Activated naive CD4-positive, alpha-beta T cell treated with anti-CD3 and anti-CD28 coated beads for 36 hours (primary cell): ENCODE results near the gene NTRK3. TPM values are rescaled to one million over a fixed set of nuclear protein-coding genes. Genes with fewer than 3 reads are reported as not detected.
"Not testable (repeated sequence)": the region's sequence is repeated elsewhere in the genome, so short reads cannot be mapped to it uniquely, and the experiment has no call there.

Experiments
- CTCF ChIA-PET: fragments of 350-600 bp; sonication (Branson Sonifier 250); formaldehyde crosslinking; loops from one replicate; lab custom pipeline; 2021; ENCODE audit warnings: antibody characterized with exemption; lab: Charles Lee
- DNase-seq: peaks from one replicate; pipeline ENCODE4 v3.0.0-alpha.2; 2020
- H3K27ac Mint-ChIP-seq: one replicate; pipeline ENCODE4 v1.8.0; 2021; ENCODE audit warnings: mild to moderate bottlenecking, mixed read lengths
- H3K27me3 Mint-ChIP-seq: one replicate; pipeline ENCODE4 v1.8.0; 2021; ENCODE audit warnings: low read depth, mixed read lengths
- H3K36me3 Mint-ChIP-seq: one replicate; pipeline ENCODE4 v1.8.0; 2021; ENCODE audit warnings: low read depth, mixed read lengths
- H3K4me1 Mint-ChIP-seq: one replicate; pipeline ENCODE4 v1.8.0; 2021; ENCODE audit warnings: low read depth, mixed read lengths
- H3K4me3 Mint-ChIP-seq: one replicate; pipeline ENCODE4 v1.8.0; 2021; ENCODE audit warnings: mild to moderate bottlenecking, moderate library complexity, mixed read lengths
- H3K9me3 Mint-ChIP-seq: one replicate; pipeline ENCODE4 v1.8.0; 2021; ENCODE audit warnings: mixed read lengths
- intact Hi-C: fragments of 100-400 bp; cut with micrococcal nuclease; formaldehyde crosslinking; loops from one replicate; pipeline ENCODE4 v1.15.1; 2023
- total RNA-seq, 2 experiments: library from RNA; stranded (reverse); gene quantifications; one replicate each; pipeline ENCODE4 v1.2.3, GENCODE V29; 2021

NTRK3 gene
- total RNA-seq, 2 experiments from 2014 or later = 0.95 to 1.4 TPM

GRCh38 chr15:88074386-88074785 lies 182.2 kb downstream of the NTRK3 start:
- no peaks in the 10 kb centered on the region for H3K27me3 Mint-ChIP-seq
- H3K9me3 Mint-ChIP-seq = no peaks in the 10 kb centered on the region
- H3K27ac Mint-ChIP-seq = no peak overlapping the region
- no peak for DNase-seq
- intact Hi-C loops = no loop called here
- no peak overlapping the region for H3K4me3 Mint-ChIP-seq
- H3K4me1 Mint-ChIP-seq = no peaks in the 10 kb centered on the region
- CTCF ChIA-PET = no interaction called here
- H3K36me3 Mint-ChIP-seq = no peaks in the 10 kb centered on the region

GRCh38 chr15:88073391-88073691 lies 183.2 kb downstream of the NTRK3 start:
- no peak for DNase-seq
- no peaks in the 10 kb centered on the region for H3K4me1 Mint-ChIP-seq
- H3K27ac Mint-ChIP-seq = no peak overlapping the region
- H3K9me3 Mint-ChIP-seq = no peaks in the 10 kb centered on the region
- no peak overlapping the region for H3K4me3 Mint-ChIP-seq
- intact Hi-C loops = no loop called here
- H3K27me3 Mint-ChIP-seq = no peaks in the 10 kb centered on the region
- H3K36me3 Mint-ChIP-seq = no peaks in the 10 kb centered on the region
- CTCF ChIA-PET = no interaction called here

- Mint-ChIP-seq H3K4me3 (no peak overlapping the region), H3K4me1 (no peaks in the 10 kb centered on the region), H3K27me3 (no peaks in the 10 kb centered on the region), H3K9me3 (no peaks in the 10 kb centered on the region), H3K36me3 (no peaks in the 10 kb centered on the region), H3K27ac (no peak overlapping the region)
- CTCF ChIA-PET = no interaction called here
- intact Hi-C loops = no loop called here
- DNase-seq = no peak
These were observed 183.7 kb downstream of the NTRK3 start for GRCh38 chr15:88072598-88073390.

- DNase-seq, H3K4me1 Mint-ChIP-seq: not testable (repeated sequence)
These were observed 184.4 kb downstream of the NTRK3 start for GRCh38 chr15:88072133-88072532.

GRCh38 chr15:88071141-88071540 lies 185.4 kb downstream of the NTRK3 start:
- Mint-ChIP-seq H3K4me3 (no peak overlapping the region), H3K4me1 (no peaks in the 10 kb centered on the region), H3K9me3 (no peaks in the 10 kb centered on the region), H3K27ac (no peak overlapping the region), H3K27me3 (no peaks in the 10 kb centered on the region), H3K36me3 (no peaks in the 10 kb centered on the region)
- intact Hi-C loops = no loop called here
- CTCF ChIA-PET = no interaction called here
- no peak for DNase-seq

More at GRCh38 chr15:88072133-88072532, 184.4 kb downstream of the NTRK3 start:
- H3K36me3 Mint-ChIP-seq, H3K4me3 Mint-ChIP-seq, CTCF ChIA-PET, H3K9me3 Mint-ChIP-seq, H3K27me3 Mint-ChIP-seq, intact Hi-C loops, H3K27ac Mint-ChIP-seq: not testable (repeated sequence)

- no peaks in the 10 kb centered on the region for H3K9me3 Mint-ChIP-seq
- H3K27me3 Mint-ChIP-seq = no peaks in the 10 kb centered on the region
These were observed 187.0 kb downstream of the NTRK3 start for GRCh38 chr15:88069561-88069960.

GRCh38 chr15:88067331-88067685 lies 189.2 kb downstream of the NTRK3 start:
- CTCF ChIA-PET = no interaction called here
- H3K4me3 Mint-ChIP-seq = no peak overlapping the region
- no peak overlapping the region for H3K27ac Mint-ChIP-seq

More at GRCh38 chr15:88069561-88069960, 187.0 kb downstream of the NTRK3 start:
- H3K27ac Mint-ChIP-seq = no peak overlapping the region
- no peak for DNase-seq
- H3K36me3 Mint-ChIP-seq = no peaks in the 10 kb centered on the region
- intact Hi-C loops = no loop called here
- H3K4me1 Mint-ChIP-seq = no peaks in the 10 kb centered on the region
- CTCF ChIA-PET = no interaction called here
- no peak overlapping the region for H3K4me3 Mint-ChIP-seq

GRCh38 chr15:88066636-88067330 lies 189.8 kb downstream of the NTRK3 start:
- CTCF ChIA-PET = no interaction called here
- Mint-ChIP-seq H3K9me3 (no peaks in the 10 kb centered on the region), H3K4me1 (no peaks in the 10 kb centered on the region), H3K27me3 (no peaks in the 10 kb centered on the region), H3K4me3 (no peak overlapping the region), H3K36me3 (no peaks in the 10 kb centered on the region), H3K27ac (no peak overlapping the region)
- intact Hi-C loops = no loop called here
- DNase-seq = no peak

More at GRCh38 chr15:88067331-88067685, 189.2 kb downstream of the NTRK3 start:
- intact Hi-C loops = no loop called here
- no peaks in the 10 kb centered on the region for H3K4me1 Mint-ChIP-seq
- H3K36me3 Mint-ChIP-seq = no peaks in the 10 kb centered on the region
- no peaks in the 10 kb centered on the region for H3K9me3 Mint-ChIP-seq
- H3K27me3 Mint-ChIP-seq = no peaks in the 10 kb centered on the region
- no peak for DNase-seq

GRCh38 chr15:88061452-88061851 lies 195.1 kb downstream of the NTRK3 start:
- Mint-ChIP-seq H3K27me3 (no peaks in the 10 kb centered on the region), H3K27ac (no peak overlapping the region), H3K4me1 (no peaks in the 10 kb centered on the region), H3K4me3 (no peak overlapping the region), H3K9me3 (no peaks in the 10 kb centered on the region), H3K36me3 (no peaks in the 10 kb centered on the region)
- CTCF ChIA-PET = interaction anchor here (1.1 kb wide), 1 partner anchor 183 kb away, joined by 3 read pairs; no protein-coding TSS in a partner anchor
- no peak for DNase-seq
- intact Hi-C loops = no loop called here

- Mint-ChIP-seq H3K27ac (no peak overlapping the region), H3K4me3 (no peak overlapping the region), H3K4me1 (no peaks in the 10 kb centered on the region), H3K27me3 (no peaks in the 10 kb centered on the region), H3K9me3 (no peaks in the 10 kb centered on the region), H3K36me3 (no peaks in the 10 kb centered on the region)
- intact Hi-C loops = no loop called here
- no peak for DNase-seq
- CTCF ChIA-PET = no interaction called here
These were observed 196.2 kb downstream of the NTRK3 start for GRCh38 chr15:88060383-88060782.

GRCh38 chr15:88057836-88058235 lies 198.7 kb downstream of the NTRK3 start:
- Mint-ChIP-seq H3K36me3 (no peaks in the 10 kb centered on the region), H3K9me3 (no peaks in the 10 kb centered on the region), H3K27ac (no peak overlapping the region), H3K4me1 (no peaks in the 10 kb centered on the region), H3K4me3 (no peak overlapping the region), H3K27me3 (no peaks in the 10 kb centered on the region)
- CTCF ChIA-PET = no interaction called here
- DNase-seq = no peak
- intact Hi-C loops = no loop called here

- Mint-ChIP-seq H3K4me3 (no peak overlapping the region), H3K9me3 (no peaks in the 10 kb centered on the region), H3K27me3 (no peaks in the 10 kb centered on the region), H3K4me1 (no peaks in the 10 kb centered on the region), H3K27ac (no peak overlapping the region), H3K36me3 (no peaks in the 10 kb centered on the region)
- DNase-seq = no peak
- intact Hi-C loops = no loop called here
- CTCF ChIA-PET = no interaction called here
These were observed 207.0 kb downstream of the NTRK3 start for GRCh38 chr15:88049506-88049905.

GRCh38 chr15:88048755-88049154 lies 207.8 kb downstream of the NTRK3 start:
- intact Hi-C loops = no loop called here
- no peak overlapping the region for H3K4me3 Mint-ChIP-seq
- no peaks in the 10 kb centered on the region for H3K4me1 Mint-ChIP-seq
- no peaks in the 10 kb centered on the region for H3K27me3 Mint-ChIP-seq
- DNase-seq = no peak
- CTCF ChIA-PET = no interaction called here
- no peak overlapping the region for H3K27ac Mint-ChIP-seq
- no peaks in the 10 kb centered on the region for H3K9me3 Mint-ChIP-seq
- H3K36me3 Mint-ChIP-seq = no peaks in the 10 kb centered on the region
